ENCODE data around the gene PCED1A.

GRCh38 chr20:2851086-2851485, 10.6 kb upstream of the PCED1A start:
- TF ChIP-seq SP1 (IDR thresholded peaks at IDR 0.05) (no peak), CTCF (IDR thresholded peaks at IDR 0.05; ENCODE audit: low read depth, low read length, missing input control) (no peak), TAF1 (conservative IDR thresholded peaks at IDR 0.05) (no peak), RXRA (IDR thresholded peaks at IDR 0.05) (no peak), RAD21 (IDR thresholded peaks at IDR 0.05) (no peak), ZBTB33 (IDR thresholded peaks at IDR 0.05) (no peak), REST (IDR thresholded peaks at IDR 0.05) (no peak), JUND (IDR thresholded peaks at IDR 0.05) (no peak), EGR1 (IDR thresholded peaks at IDR 0.05; ENCODE audit: low read depth in 2 of 2) (no peak), ATF3 (IDR thresholded peaks at IDR 0.05) (no peak), FOXA1 (IDR thresholded peaks at IDR 0.05) (no peak), YY1 (IDR thresholded peaks at IDR 0.05) (no peak)

Data from liver (tissue), 3 donors.